ENCODE measurements around the gene GATAD2A. TPM values are rescaled to one million over a fixed set of nuclear protein-coding genes. Genes with fewer than 3 reads are reported as not detected.

The GATAD2A gene
- polyA plus RNA-seq, 4 donors: 38.3 to 53.4 (median 48.4) TPM

- no peak for DNase-seq (ENCODE audit: low read depth in 4 of 4, low spot score in 3 of 4)
These were observed 81.8 kb downstream of the GATAD2A start for GRCh38 chr19:19487077-19487949.

GRCh38 chr19:19487950-19488874 lies 82.7 kb downstream of the GATAD2A start:
- no peak for DNase-seq (ENCODE audit: low read depth in 4 of 4, low spot score in 3 of 4)

- DNase-seq (ENCODE audit: low read depth in 4 of 4, low spot score in 3 of 4): peak; percentile 82 to 92 (median 87)
These were observed 83.6 kb downstream of the GATAD2A start for GRCh38 chr19:19488875-19489690.

GRCh38 chr19:19489804-19490204 lies 84.3 kb downstream of the GATAD2A start:
- DNase-seq (ENCODE audit: low read depth in 4 of 4, low spot score in 3 of 4): no peak

- DNase-seq (ENCODE audit: low read depth in 4 of 4, low spot score in 3 of 4): peak; percentile 70 to 77 (median 75)
These were observed 84.9 kb downstream of the GATAD2A start for GRCh38 chr19:19490214-19490968.

- DNase-seq (ENCODE audit: low read depth in 4 of 4, low spot score in 3 of 4): no peak
These were observed 86.0 kb downstream of the GATAD2A start for GRCh38 chr19:19491321-19492025.

- DNase-seq (ENCODE audit: low read depth in 4 of 4, low spot score in 3 of 4): no peak
These were observed 86.6 kb downstream of the GATAD2A start for GRCh38 chr19:19492026-19492610.

GRCh38 chr19:19493841-19494546 lies 88.5 kb downstream of the GATAD2A start:
- no peak for DNase-seq (ENCODE audit: low read depth in 4 of 4, low spot score in 3 of 4)

GRCh38 chr19:19495614-19496603 lies 90.4 kb downstream of the GATAD2A start:
- no peak for DNase-seq (ENCODE audit: low read depth in 4 of 4, low spot score in 3 of 4)

GRCh38 chr19:19498255-19498991 lies 92.9 kb downstream of the GATAD2A start:
- DNase-seq (ENCODE audit: low read depth in 4 of 4, low spot score in 3 of 4): no peak

- no peak for DNase-seq (ENCODE audit: low read depth in 4 of 4, low spot score in 3 of 4)
These were observed 94.0 kb downstream of the GATAD2A start for GRCh38 chr19:19499272-19499995.

GRCh38 chr19:19500975-19501644 lies 95.6 kb downstream of the GATAD2A start:
- no peak for DNase-seq (ENCODE audit: low read depth in 4 of 4, low spot score in 3 of 4)

- DNase-seq (ENCODE audit: low read depth in 4 of 4, low spot score in 3 of 4): no peak
These were observed 96.3 kb downstream of the GATAD2A start for GRCh38 chr19:19501798-19502197.

GRCh38 chr19:19502281-19502680 lies 96.8 kb downstream of the GATAD2A start:
- DNase-seq (ENCODE audit: low read depth in 4 of 4, low spot score in 3 of 4): no peak

All from left renal pelvis (tissue), 4 donors.